MG63 (cell line): ENCODE measurements around the gene CMPK1. TPM values are rescaled to one million over a fixed set of nuclear protein-coding genes. Genes with fewer than 3 reads are reported as not detected.
"Not testable (repeated sequence)": the region's sequence is repeated elsewhere in the genome, so short reads cannot be mapped to it uniquely, and the experiment has no call there.

Source experiments
- DNase-seq: peaks from one replicate; pipeline ENCODE4 v3.0.0-alpha.2; 2020
- H3K27me3 ChIP-seq: fragments of 250-450 bp; sonication (Bioruptor Pico); 2 replicates; pipeline ENCODE4 v1.5.1; 2020; ENCODE audit warnings: mild to moderate bottlenecking, moderate library complexity
- H3K36me3 ChIP-seq: fragments of 250-450 bp; sonication (Bioruptor Pico); 2 replicates; pipeline ENCODE4 v1.5.1; 2020; ENCODE audit warnings: mild to moderate bottlenecking, moderate library complexity
- H3K4me3 ChIP-seq: fragments of 250-450 bp; sonication (Bioruptor Pico); 2 replicates; pipeline ENCODE4 v1.5.1; 2020; ENCODE audit warnings: mild to moderate bottlenecking, moderate library complexity
- H3K9me3 ChIP-seq: fragments of 250-450 bp; sonication (Bioruptor Pico); 2 replicates; pipeline ENCODE4 v1.5.1; 2020; ENCODE audit warnings: mild to moderate bottlenecking, moderate library complexity
- total RNA-seq: library from RNA; depleted of rRNA; stranded (reverse); fragments of >200 nt; shearing (Covaris generic); gene quantifications from 2 replicates; pipeline ENCODE4 v1.2.3, GENCODE V29; 2014; ENCODE audit warnings: low replicate concordance

CMPK1 gene
- total RNA-seq, 1 experiment from 2014 or later: 148 TPM

GRCh38 chr1:47332779-47333577 is 612 bp upstream of the CMPK1 start:
- Histone ChIP-seq H3K9me3 (no peaks in the 10 kb centered on the region), H3K27me3 (no peaks in the 10 kb centered on the region), H3K36me3 (peaks cover 12% of the 10 kb centered on the region), H3K4me3 (peak overlapping the region; percentile 89)
- DNase-seq: no peak

GRCh38 chr1:47333922-47334764 is 553 bp downstream of the CMPK1 start:
- Histone ChIP-seq H3K36me3 (peaks cover 13% of the 10 kb centered on the region), H3K27me3 (no peaks in the 10 kb centered on the region), H3K4me3 (peak overlapping the region; percentile 89), H3K9me3 (no peaks in the 10 kb centered on the region)
- DNase-seq: peak; percentile 86

- Histone ChIP-seq H3K36me3 (peaks cover 15% of the 10 kb centered on the region), H3K9me3 (no peaks in the 10 kb centered on the region), H3K4me3 (peak overlapping the region; percentile 89), H3K27me3 (no peaks in the 10 kb centered on the region)
- DNase-seq: no peak
These were observed 1.3 kb downstream of the CMPK1 start for GRCh38 chr1:47334765-47335435.

GRCh38 chr1:47337350-47337749 is 3.8 kb downstream of the CMPK1 start:
- Histone ChIP-seq H3K9me3 (no peaks in the 10 kb centered on the region), H3K4me3 (no peak overlapping the region), H3K27me3 (no peaks in the 10 kb centered on the region), H3K36me3 (peaks cover 17% of the 10 kb centered on the region)
- DNase-seq: no peak

- Histone ChIP-seq H3K4me3 (no peak overlapping the region), H3K36me3 (peaks cover 18% of the 10 kb centered on the region), H3K9me3 (no peaks in the 10 kb centered on the region), H3K27me3 (no peaks in the 10 kb centered on the region)
- no peak for DNase-seq
These were observed 4.9 kb downstream of the CMPK1 start for GRCh38 chr1:47338249-47339077.

GRCh38 chr1:47340227-47340626 is 6.6 kb downstream of the CMPK1 start:
- Histone ChIP-seq H3K36me3 (peaks cover 19% of the 10 kb centered on the region), H3K27me3 (no peaks in the 10 kb centered on the region), H3K4me3 (no peak overlapping the region), H3K9me3 (no peaks in the 10 kb centered on the region)
- no peak for DNase-seq

- H3K4me3 ChIP-seq, H3K9me3 ChIP-seq, H3K27me3 ChIP-seq, DNase-seq: not testable (repeated sequence)
- peaks cover 33% of the 10 kb centered on the region for H3K36me3 ChIP-seq
These were observed 13.4 kb downstream of the CMPK1 start for GRCh38 chr1:47346979-47347378.

GRCh38 chr1:47347735-47348134 is 14.1 kb downstream of the CMPK1 start:
- Histone ChIP-seq H3K4me3 (no peak overlapping the region), H3K9me3 (no peaks in the 10 kb centered on the region), H3K36me3 (peaks cover 33% of the 10 kb centered on the region), H3K27me3 (no peaks in the 10 kb centered on the region)
- DNase-seq: no peak

- Histone ChIP-seq H3K4me3 (no peak overlapping the region), H3K36me3 (peaks cover 33% of the 10 kb centered on the region), H3K9me3 (no peaks in the 10 kb centered on the region), H3K27me3 (no peaks in the 10 kb centered on the region)
- DNase-seq: no peak
These were observed 14.7 kb downstream of the CMPK1 start for GRCh38 chr1:47348246-47348645.

GRCh38 chr1:47351305-47351704 is 17.7 kb downstream of the CMPK1 start:
- Histone ChIP-seq H3K4me3 (no peak overlapping the region), H3K9me3 (no peaks in the 10 kb centered on the region), H3K27me3 (no peaks in the 10 kb centered on the region), H3K36me3 (peaks cover 27% of the 10 kb centered on the region)
- no peak for DNase-seq

- peaks cover 4% of the 10 kb centered on the region; the same call in 1 of the 2 replicates for H3K36me3 ChIP-seq
- no peaks in the 10 kb centered on the region for H3K27me3 ChIP-seq
- DNase-seq: no peak
- H3K4me3 ChIP-seq: no peak overlapping the region
- no peaks in the 10 kb centered on the region for H3K9me3 ChIP-seq
These were observed 27.8 kb downstream of the CMPK1 start for GRCh38 chr1:47361380-47361779.

GRCh38 chr1:47362828-47363227 is 29.2 kb downstream of the CMPK1 start:
- Histone ChIP-seq H3K36me3 (peaks cover 4% of the 10 kb centered on the region; the same call in 1 of the 2 replicates), H3K9me3 (no peaks in the 10 kb centered on the region), H3K4me3 (no peak overlapping the region), H3K27me3 (no peaks in the 10 kb centered on the region)
- no peak for DNase-seq

GRCh38 chr1:47367651-47368050 is 34.1 kb downstream of the CMPK1 start:
- Histone ChIP-seq H3K36me3 (peaks cover 35% of the 10 kb centered on the region), H3K4me3 (no peak overlapping the region), H3K9me3 (no peaks in the 10 kb centered on the region), H3K27me3 (no peaks in the 10 kb centered on the region)
- no peak for DNase-seq

GRCh38 chr1:47371016-47371517 is 37.5 kb downstream of the CMPK1 start:
- Histone ChIP-seq H3K27me3 (no peaks in the 10 kb centered on the region), H3K36me3 (peaks cover 53% of the 10 kb centered on the region), H3K9me3 (no peaks in the 10 kb centered on the region), H3K4me3 (no peak overlapping the region)
- no peak for DNase-seq

- no peaks in the 10 kb centered on the region for H3K27me3 ChIP-seq
- no peak overlapping the region for H3K4me3 ChIP-seq
- DNase-seq: no peak
- H3K9me3 ChIP-seq: no peaks in the 10 kb centered on the region
- peaks cover 53% of the 10 kb centered on the region for H3K36me3 ChIP-seq
These were observed 40.9 kb downstream of the CMPK1 start for GRCh38 chr1:47374501-47374900.

GRCh38 chr1:47378147-47378546 is 44.6 kb downstream of the CMPK1 start:
- Histone ChIP-seq H3K36me3 (peaks cover 41% of the 10 kb centered on the region), H3K4me3 (no peak overlapping the region), H3K9me3 (no peaks in the 10 kb centered on the region), H3K27me3 (no peaks in the 10 kb centered on the region)
- no peak for DNase-seq
